T-helper 1 cell treated with Interleukin-12 subunit alpha and Interleukin-12 subunit beta and Interleukin-4 antibody, amounts not matched to agents 30 ng/mL and 1 ng/mL, for 36 hours (primary cell): ENCODE results near the gene RAB3GAP2. TPM values are rescaled to one million over a fixed set of nuclear protein-coding genes. Genes with fewer than 3 reads are reported as not detected.
"Not testable (repeated sequence)": the region's sequence is repeated elsewhere in the genome, so short reads cannot be mapped to it uniquely, and the experiment has no call there.

ENCODE experiments used
- intact Hi-C: fragments of 100-400 bp; cut with micrococcal nuclease; formaldehyde crosslinking; loops from one replicate; pipeline ENCODE4 v1.15.1; 2024
- total RNA-seq: library from RNA; stranded (reverse); gene quantifications from 2 replicates; pipeline ENCODE4 v1.2.3, GENCODE V29; 2022

Gene RAB3GAP2
- total RNA-seq, 1 donor from 2014 or later: 49.1 TPM

- intact Hi-C loops: no loop called here
These were observed 19.3 kb upstream of the RAB3GAP2 start for GRCh38 chr1:220291580-220291979.

GRCh38 chr1:220290140-220290761 lies 18.0 kb upstream of the RAB3GAP2 start:
- intact Hi-C loops: no loop called here

DNA sequence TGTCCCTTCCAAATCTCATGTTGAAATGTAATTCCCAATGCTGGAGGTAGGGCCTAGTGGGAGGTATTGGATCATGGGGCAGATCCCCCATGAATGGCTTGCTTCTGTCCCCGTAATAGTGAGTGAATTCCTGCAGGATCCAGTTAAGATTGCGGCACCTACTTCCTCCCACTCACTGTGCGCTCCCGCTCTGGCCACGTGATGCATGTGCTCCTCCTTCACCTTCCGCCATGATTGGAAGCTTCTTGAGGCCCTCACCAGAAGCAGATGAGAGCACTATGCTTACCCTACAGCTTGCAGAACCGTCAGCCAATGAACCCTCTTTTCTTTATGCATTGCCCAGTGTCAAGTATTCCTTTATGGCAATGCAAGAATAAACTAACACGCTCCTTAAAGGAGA lies 14.9 kb upstream of the RAB3GAP2 start:
- intact Hi-C loops: no loop called here

DNA sequence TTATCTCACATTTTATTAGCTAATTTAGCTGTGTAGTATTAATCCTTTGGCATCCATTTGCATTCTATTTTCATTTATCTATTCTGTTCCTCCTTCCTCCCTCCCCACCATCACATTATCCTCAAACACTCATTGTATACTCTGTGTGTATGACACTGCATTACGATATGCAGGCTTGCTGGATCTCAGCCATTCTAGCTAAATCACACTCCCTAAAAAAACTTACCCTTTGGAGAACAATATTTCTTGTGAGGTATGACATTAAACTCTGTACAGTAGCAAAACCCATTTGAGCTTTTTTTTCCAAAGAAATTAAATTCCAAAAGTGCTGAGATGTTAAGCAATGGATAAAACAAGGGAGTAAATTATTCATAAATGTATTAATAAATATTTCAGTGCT lies 11.4 kb upstream of the RAB3GAP2 start:
- intact Hi-C loops: no loop called here

DNA sequence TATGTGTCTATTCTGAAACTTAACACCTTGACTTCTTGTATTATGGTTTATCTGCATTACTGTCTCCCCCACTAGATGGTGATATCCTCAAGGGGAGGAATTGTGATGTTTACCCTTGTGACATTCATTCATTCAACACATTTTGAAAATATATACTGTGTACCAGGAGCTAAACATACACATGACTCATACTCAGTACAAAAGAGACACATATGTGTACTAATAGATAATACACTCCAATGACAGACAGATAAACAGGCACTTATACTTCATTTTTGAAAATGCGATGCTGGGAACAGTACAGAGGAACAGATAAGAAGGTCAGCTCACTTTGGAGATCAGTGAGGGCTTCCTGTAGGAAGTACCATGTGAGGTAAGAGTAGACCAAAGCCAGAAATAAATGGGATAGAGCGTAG lies 8.9 kb upstream of the RAB3GAP2 start:
- intact Hi-C loops: no loop called here

- intact Hi-C loops: no loop called here
These were observed 8.0 kb upstream of the RAB3GAP2 start for GRCh38 chr1:220280249-220280648.

GRCh38 chr1:220278991-220279390 lies 6.7 kb upstream of the RAB3GAP2 start:
- intact Hi-C loops: no loop called here

- intact Hi-C loops: no loop called here
These were observed 3.2 kb upstream of the RAB3GAP2 start for GRCh38 chr1:220275430-220275829.

DNA sequence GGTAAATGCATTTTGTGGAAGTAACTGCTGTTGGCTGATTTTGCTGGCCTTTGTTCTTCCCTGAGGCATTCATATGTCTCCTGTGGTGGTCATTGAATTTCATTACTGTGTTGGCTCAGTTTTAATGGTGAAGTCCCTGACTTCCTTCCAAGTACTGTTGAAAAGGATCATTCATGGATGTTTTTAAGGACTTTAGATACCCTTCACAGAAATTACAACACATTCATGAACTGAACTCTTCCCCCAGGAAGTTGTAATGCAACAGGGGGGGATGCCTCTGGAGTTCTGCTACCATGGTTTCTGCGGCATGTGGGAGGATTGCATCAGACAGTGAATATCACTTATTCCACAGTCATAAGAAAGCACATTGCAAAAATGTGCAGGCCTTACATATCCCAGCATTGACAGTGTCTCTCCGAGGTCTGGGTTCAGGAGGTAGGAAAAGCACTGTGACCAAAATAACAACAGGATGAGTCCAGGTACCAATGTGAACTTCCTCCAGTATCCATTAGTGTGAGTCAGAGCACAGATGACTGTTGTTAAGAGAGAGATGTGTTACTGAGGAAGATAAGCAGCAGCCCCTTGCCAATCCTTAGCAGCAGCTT lies 2.1 kb upstream of the RAB3GAP2 start:
- intact Hi-C loops: loop anchor here (5.0 kb wide), 2 partner anchors 257 to 1468 kb away; partner anchors contain the start of gene DUSP10

DNA sequence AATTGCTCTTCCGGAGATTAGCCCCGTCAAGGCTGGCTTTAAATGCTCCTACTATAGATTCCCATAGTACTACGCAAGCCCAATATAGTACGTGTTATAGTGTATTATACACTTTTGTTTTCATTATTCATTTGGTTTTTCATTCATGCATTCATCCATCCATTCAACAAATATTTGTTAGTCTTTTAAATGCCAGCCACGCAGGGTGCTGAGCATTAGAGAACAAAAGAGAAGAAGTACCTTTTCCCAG lies 513 bp upstream of the RAB3GAP2 start:
- intact Hi-C loops: loop anchor here (1.0 to 5.0 kb wide), 8 partner anchors 54 to 1470 kb away; partner anchors contain the start of genes BPNT1, DUSP10, EPRS1 and IARS2

DNA sequence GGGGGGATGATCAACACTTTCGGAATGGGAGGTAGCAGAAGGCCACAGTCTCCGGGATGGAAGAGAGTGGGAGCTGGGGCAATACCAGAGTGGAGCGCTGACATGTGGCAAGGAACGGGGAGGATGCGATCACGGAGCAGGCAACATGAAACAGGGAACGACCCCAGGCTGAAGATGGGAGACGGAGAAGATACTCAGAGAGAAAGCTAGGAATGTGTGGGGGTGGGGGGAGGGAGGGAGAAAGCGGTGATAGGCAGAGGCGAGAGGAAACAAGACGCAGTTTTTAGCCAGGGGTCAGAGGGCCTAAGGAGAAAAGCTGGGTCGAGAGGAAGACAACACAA lies 577 bp downstream of the RAB3GAP2 start:
- intact Hi-C loops: loop anchor here (1.0 to 5.0 kb wide), 8 partner anchors 53 to 1471 kb away; partner anchors contain the start of genes BPNT1, DUSP10, EPRS1 and IARS2

GRCh38 chr1:220269036-220269435 lies 3.2 kb downstream of the RAB3GAP2 start:
- intact Hi-C loops: no loop called here

DNA sequence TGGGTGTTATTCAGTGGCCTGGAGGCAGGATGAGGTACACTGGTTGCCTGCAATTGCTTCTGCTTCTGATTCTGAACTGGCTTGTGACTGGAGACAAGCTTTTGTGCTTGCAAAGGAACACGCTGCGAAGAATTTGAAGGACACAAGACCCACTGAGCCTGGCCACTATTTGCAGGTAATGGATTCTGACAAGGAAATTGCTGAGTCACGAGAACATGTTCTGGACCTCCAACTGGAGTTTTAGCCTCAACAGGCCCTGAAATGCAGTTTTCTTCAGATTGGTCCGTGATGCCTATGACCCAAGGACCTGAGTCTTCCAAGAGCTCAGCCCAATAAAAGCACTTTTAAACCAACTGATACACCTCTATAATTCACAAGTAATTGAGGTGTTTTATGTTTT lies 4.6 kb downstream of the RAB3GAP2 start:
- intact Hi-C loops: no loop called here

GRCh38 chr1:220260228-220260627 lies 12.0 kb downstream of the RAB3GAP2 start:
- intact Hi-C loops: not testable (repeated sequence)

- intact Hi-C loops: not testable (repeated sequence)
These were observed 12.5 kb downstream of the RAB3GAP2 start for GRCh38 chr1:220259756-220260155.

GRCh38 chr1:220256194-220256593 lies 16.1 kb downstream of the RAB3GAP2 start:
- intact Hi-C loops: not testable (repeated sequence)

DNA sequence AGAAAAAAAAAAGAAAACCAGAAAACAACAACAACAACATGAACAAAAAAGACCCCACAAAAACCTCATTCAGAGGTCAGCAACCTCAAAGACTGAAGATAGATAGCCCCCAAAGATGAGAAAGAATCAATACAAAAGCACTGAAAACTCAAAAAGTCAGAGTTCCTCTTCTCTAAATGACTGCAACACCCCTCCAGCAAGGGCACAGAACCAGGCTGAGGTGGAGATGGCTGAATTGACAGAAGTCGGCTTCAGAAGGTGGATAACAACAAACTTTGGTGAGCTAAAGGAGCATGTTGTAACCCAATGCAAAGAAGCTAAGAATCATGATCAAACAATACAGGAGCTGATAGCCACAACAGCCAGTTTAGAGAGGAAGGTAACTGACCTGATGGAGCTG lies 17.0 kb downstream of the RAB3GAP2 start:
- intact Hi-C loops: no loop called here

DNA sequence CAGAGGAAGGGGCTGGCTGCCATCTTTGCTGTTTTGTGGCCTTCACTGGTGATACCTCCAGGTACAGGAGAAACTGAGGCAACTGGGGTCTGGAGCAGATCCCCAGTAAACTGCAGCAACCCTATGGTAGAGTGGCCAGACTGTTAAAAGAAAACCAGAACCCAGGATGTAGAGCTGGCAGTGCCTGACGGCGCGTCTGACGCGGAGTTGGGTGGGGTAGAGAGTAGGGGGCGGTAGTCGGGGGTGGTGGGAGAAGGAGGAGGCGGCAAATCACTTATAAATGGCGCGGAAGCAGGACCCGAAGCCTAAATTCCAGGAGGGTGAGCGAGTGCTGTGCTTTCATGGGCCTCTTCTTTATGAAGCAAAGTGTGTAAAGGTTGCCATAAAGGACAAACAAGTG lies 19.0 kb downstream of the RAB3GAP2 start:
- intact Hi-C loops: not testable (repeated sequence)

GRCh38 chr1:220251272-220251671 lies 21.0 kb downstream of the RAB3GAP2 start:
- intact Hi-C loops: no loop called here

DNA sequence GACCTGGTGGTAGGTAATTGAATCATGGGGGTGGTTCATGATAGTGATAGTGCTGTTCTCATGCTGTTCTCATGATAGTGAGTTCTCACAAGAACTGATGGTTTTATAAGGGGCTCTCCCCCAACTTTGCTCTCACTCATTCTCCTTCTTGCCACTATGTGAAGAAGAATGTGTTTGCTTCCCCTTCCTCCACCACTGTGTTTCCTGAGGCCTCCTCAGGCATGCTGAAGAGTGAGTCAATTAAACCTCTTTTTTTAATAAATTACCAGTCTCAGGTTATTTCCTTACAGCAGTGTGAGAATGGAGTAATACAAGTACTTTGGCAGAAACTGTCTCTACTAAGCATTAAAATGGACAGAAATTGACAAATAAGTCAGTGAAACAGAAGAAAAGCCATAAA lies 21.6 kb downstream of the RAB3GAP2 start:
- intact Hi-C loops: no loop called here

GRCh38 chr1:220249522-220249921 lies 22.7 kb downstream of the RAB3GAP2 start:
- intact Hi-C loops: no loop called here

- intact Hi-C loops: not testable (repeated sequence)
These were observed 23.5 kb downstream of the RAB3GAP2 start for GRCh38 chr1:220248715-220249265.

- intact Hi-C loops: not testable (repeated sequence)
These were observed 26.4 kb downstream of the RAB3GAP2 start for GRCh38 chr1:220245900-220246299.
